K562 (cell line): ENCODE results near the gene RTF2. TPM values are rescaled to one million over a fixed set of nuclear protein-coding genes. Genes with fewer than 3 reads are reported as not detected.

ENCODE experiments used
- ATAC-seq: fragments of 200-7000 bp; cut with Tn5 transposase; 3 replicates; pipeline ENCODE4 v1.9.1; 2020; ENCODE audit warnings: moderate library complexity
- BruUV-seq: library from RNA; stranded (reverse); fragments of 400-500 nt; replicated peaks from 2 replicates; lab custom pipeline; 2021; lab: Mats Ljungman, UMichigan
- CTCF ChIA-PET: fragments of 300-600 bp; formaldehyde crosslinking; extraction: SDS; loops from one replicate; lab custom pipeline; 2021; ENCODE audit warnings: low intra/inter-chr PET ratio; lab: Yijun Ruan, JAX
- POLR2A ChIA-PET: fragments of 300-600, 350-650 bp; sonication (Branson Sonifier 250); formaldehyde crosslinking; extraction: SDS; loops from one replicate; lab custom pipeline; 2021; ENCODE audit warnings: antibody characterized with exemption, inconsistent platforms; lab: Yijun Ruan, JAX
- DNase-seq, 4 experiments: peaks; one replicate each; pipeline versions ENCODE4 v3.0.0 to v3.0.0-alpha.2; 2011 to 2018; ENCODE audit warnings: low spot score in 3 of 4, mixed read lengths in 3 of 4; ENCODE audit errors: extremely low read depth in 1 of 4
- FAIRE-seq: peaks from 2 replicates; lab custom pipeline; 2011; peaks lifted over from hg19 to GRCh38; lab: Jason Lieb, UNC
- H2AFZ ChIP-seq: 2 replicates; pipeline ENCODE4 v1.6.0; 2011; ENCODE audit warnings: low read depth, low read length, control low read depth, inconsistent platforms
- H3K27ac ChIP-seq: fragments of 200-600 bp; 3 replicates; pipeline ENCODE4 v1.8.0; 2011; ENCODE audit warnings: low read depth, mild to moderate bottlenecking, control low read depth, inconsistent platforms, low read length, moderate library complexity, mixed read lengths; ENCODE audit errors: extremely low read depth
- H3K27me3 ChIP-seq, 2 experiments: fragments of 300-600 bp in 1 of 2; 2 replicates in 1 of 2; 3 replicates in 1 of 2; pipeline versions ENCODE4 v1.6.0 to v1.8.0; 2011; ENCODE audit warnings: inconsistent platforms in 2 of 2, low read length in 2 of 2, mild to moderate bottlenecking in 1 of 2, mixed read lengths in 1 of 2, moderate library complexity in 1 of 2; ENCODE audit not compliant: control insufficient read depth in 2 of 2, insufficient read depth in 2 of 2
- H3K36me3 ChIP-seq: fragments of 300-600 bp; 3 replicates; pipeline ENCODE4 v1.8.0; 2011; ENCODE audit warnings: mild to moderate bottlenecking, low read length, inconsistent platforms; ENCODE audit not compliant: control insufficient read depth, insufficient read depth
- H3K4me1 ChIP-seq, 2 experiments: fragments of 200-600 bp in 1 of 2; replicated peaks in 1 of 2; 2 replicates in 1 of 2; 3 replicates in 1 of 2; pipeline versions ENCODE4 v1.5.1 to v1.8.0; 2011; ENCODE audit warnings: inconsistent platforms in 2 of 2, low read length in 2 of 2, mild to moderate bottlenecking in 1 of 2, mixed read lengths in 1 of 2, moderate library complexity in 1 of 2; ENCODE audit not compliant: control insufficient read depth in 2 of 2, insufficient read depth in 2 of 2
- H3K4me2 ChIP-seq: 2 replicates; pipeline ENCODE4 v1.6.1; 2011; ENCODE audit warnings: low read length, control low read depth, inconsistent platforms, mixed read lengths; ENCODE audit not compliant: insufficient read depth
- H3K4me3 ChIP-seq: fragments of 200-600 bp; sonication (generic), shearing (Covaris generic); 2 replicates; pipeline ENCODE4 v1.5.1; 2016; ENCODE audit warnings: control low read depth, inconsistent platforms
- H3K79me2 ChIP-seq: fragments of 200-600 bp; 3 replicates; pipeline ENCODE4 v1.8.0; 2011; ENCODE audit warnings: low read length, inconsistent platforms; ENCODE audit not compliant: control insufficient read depth, insufficient read depth
- H3K9ac ChIP-seq, 2 experiments: 2 replicates each; pipeline versions ENCODE4 v1.6.0 to v1.6.1; 2011; ENCODE audit warnings: low read depth in 2 of 2, low read length in 2 of 2, control low read depth in 1 of 2, inconsistent platforms in 1 of 2, mild to moderate bottlenecking in 1 of 2, mixed read lengths in 1 of 2; ENCODE audit not compliant: insufficient read depth in 1 of 2
- H3K9me1 ChIP-seq: one replicate; pipeline ENCODE4 v1.6.0; 2011; ENCODE audit warnings: inconsistent platforms, mild to moderate bottlenecking, low read length, moderate library complexity; ENCODE audit not compliant: control insufficient read depth, insufficient read depth
- H3K9me3 ChIP-seq: replicated peaks from 2 replicates; pipeline ENCODE4 v1.5.1; 2011; ENCODE audit warnings: low read depth, low read length, inconsistent platforms; ENCODE audit not compliant: control insufficient read depth, insufficient read depth
- H4K20me1 ChIP-seq: replicated peaks from 2 replicates; pipeline ENCODE4 v1.6.1; 2011; ENCODE audit warnings: low read length, inconsistent platforms, mixed read lengths; ENCODE audit not compliant: control insufficient read depth, insufficient read depth
- C11orf30 ChIP-seq: fragments of 450-650 bp; IDR thresholded peaks from 2 replicates; pipeline ENCODE4 v1.6.1; 2016; ENCODE audit warnings: low read depth, mild to moderate bottlenecking
- MAFG ChIP-seq: fragments of 450-650 bp; conservative IDR thresholded peaks from 2 replicates; pipeline ENCODE4 v1.6.1; 2016; ENCODE audit warnings: missing genetic modification characterization, missing compliant biosample characterization
- NCOA1 ChIP-seq: fragments of 450-650 bp; IDR thresholded peaks from 2 replicates; pipeline ENCODE4 v1.6.1; 2016; ENCODE audit warnings: low read depth
- NCOA6 ChIP-seq: fragments of 450-650 bp; IDR thresholded peaks from 2 replicates; pipeline ENCODE4 v1.6.1; 2017; ENCODE audit warnings: mild to moderate bottlenecking
- RBM25 ChIP-seq: fragments of 200-400 bp; formaldehyde crosslinking; IDR thresholded peaks from 2 replicates; pipeline ENCODE4 v1.6.1; 2018; ENCODE audit warnings: low read length, low read depth, moderate library complexity; ENCODE audit not compliant: severe bottlenecking
- SP1 ChIP-seq: sonication (generic); formaldehyde crosslinking; IDR thresholded peaks from 2 replicates; pipeline ENCODE4 v1.8.1; 2022; ENCODE audit warnings: mild to moderate bottlenecking, missing genetic modification reagents
- ZNF316 ChIP-seq: fragments of 450-650 bp; IDR thresholded peaks from 2 replicates; pipeline ENCODE4 v1.6.1; 2016
- ZNF717 ChIP-seq: fragments of 250-450 bp; sonication (Bioruptor Pico); IDR thresholded peaks from 2 replicates; pipeline ENCODE4 v1.5.0; 2021
- WGBS: fragments of 100-300 bp; shearing (Covaris generic); methylation state at CpG from one replicate; pipeline ENCODE4 v1.1.6; 2016; ENCODE audit warnings: low coverage, mixed read lengths; ENCODE audit not compliant: insufficient coverage; ENCODE audit errors: missing lambda C conversion rate; 5-methylcytosine and 5-hydroxymethylcytosine counted together
- in situ Hi-C: fragments of 300-500 bp; cut with MboI; formaldehyde crosslinking; loops from 4 replicates; pipeline ENCODE4 v1.15.0; 2018; ENCODE audit warnings: inconsistent platforms, mixed read lengths
- intact Hi-C: fragments of 100-400 bp; cut with micrococcal nuclease; formaldehyde crosslinking; loops from 2 replicates; pipeline ENCODE4 v1.14.2; 2022
- polyA plus RNA-seq, 8 experiments: library from polyadenylated mRNA; depleted of rRNA in 4 of 8; stranded (reverse) in 5 of 8; unstranded in 3 of 8; fragments of >200 nt; fragmentation: Nextera tagmentation in 2 of 8; fragmentation: Illumina TruSeq in 1 of 8; extraction: Ambion mirVana in 2 of 8; extraction: Trizol in 1 of 8; gene quantifications; 2 replicates each; pipeline versions ENCODE4 v1.2.1 to v1.2.3, GENCODE V29; 2011 to 2014; ENCODE audit warnings: inconsistent platforms in 1 of 8, missing spikeins in 1 of 8
- total RNA-seq, 7 experiments: library from RNA; depleted of rRNA in 6 of 7; stranded (reverse); fragments of >200 nt in 6 of 7; fragmentation: Illumina TruSeq in 2 of 7; extraction: Trizol in 2 of 7; gene quantifications; 2 replicates each; pipeline versions ENCODE4 v1.2.1 to v1.2.3, GENCODE V29; 2011 to 2021; ENCODE audit warnings: low replicate concordance in 1 of 7

The RTF2 gene
- total and polyA plus RNA-seq, 9 of the 15 experiments (the other 6 are each of a cell fraction or from before 2014, with no cell fraction given) = 67.0 to 177 (median 84.9) TPM

- ATAC-seq (no peak), DNase-seq (no peak)
- H3K9me3 ChIP-seq = no peaks in the 10 kb centered on the region
- no peaks in the 10 kb centered on the region for H3K79me2 ChIP-seq
- H3K9ac ChIP-seq = no peak overlapping the region
- POLR2A ChIA-PET = interaction anchor here (1.5 kb wide), 1 partner anchor 96 kb away, joined by 3 read pairs; the partner anchor contains the start of genes AURKA and CSTF1
- peak; percentile 16 for TF ChIP-seq RBM25
- TF ChIP-seq NCOA1 = no peak
- TF ChIP-seq NCOA6 = no peak
- TF ChIP-seq, all 486 proteins: peak for 1
- Histone ChIP-seq H3K4me3 (no peak overlapping the region), H3K4me2 (no peak overlapping the region), H2AFZ (no peak overlapping the region), H3K27ac (no peak overlapping the region), H3K27me3 (no peaks in the 10 kb centered on the region), H3K36me3 (peaks cover 69% of the 10 kb centered on the region), H4K20me1 (no peaks in the 10 kb centered on the region; the same call in 1 of the 2 replicates), H3K4me1 (no peaks in the 10 kb centered on the region), H3K9me1 (no peaks in the 10 kb centered on the region)
- CTCF ChIA-PET = no interaction called here
- no TSS peak for BruUV-seq
- FAIRE-seq = no peak
- intact Hi-C loops = no loop called here
- in situ Hi-C loops = no loop called here
- WGBS = 82% methylated on average over 5 of the region's 5 CpGs
These were observed 20.1 kb downstream of the RTF2 start for GRCh38 chr20:56488566-56488965.

- in situ Hi-C loops = no loop called here
- no peak overlapping the region for H3K4me3 ChIP-seq
These were observed 32.7 kb downstream of the RTF2 start for GRCh38 chr20:56501116-56501515.

More at GRCh38 chr20:56501116-56501515, 32.7 kb downstream of the RTF2 start:
- WGBS = 100% methylated on average over 1 of the region's 1 CpG
- Histone ChIP-seq H4K20me1 (no peaks in the 10 kb centered on the region), H3K9me3 (no peaks in the 10 kb centered on the region), H3K27me3 (no peaks in the 10 kb centered on the region), H3K36me3 (peaks cover 12% of the 10 kb centered on the region; the same call in 2 of the 3 replicates), H3K9me1 (no peaks in the 10 kb centered on the region), H3K4me2 (no peak overlapping the region), H3K4me1 (no peaks in the 10 kb centered on the region), H3K79me2 (no peaks in the 10 kb centered on the region), H3K27ac (no peak overlapping the region), H2AFZ (no peak overlapping the region), H3K9ac (no peak overlapping the region)
- intact Hi-C loops = no loop called here
- DNase-seq (no peak), FAIRE-seq (no peak), ATAC-seq (no peak)
- ChIA-PET CTCF (no interaction called here), POLR2A (interaction anchor here (0.7 kb wide), 2 partner anchors 9 to 25 kb away, joined by 3 read pairs; no protein-coding TSS in a partner anchor)
- 0 out of 2 replicates have a peak, but pooled peaks have one; percentile 37 for TF ChIP-seq MAFG
- peak; percentile 76 for TF ChIP-seq ZNF316
- peak; percentile 48 for TF ChIP-seq C11orf30
- TF ChIP-seq ZNF717 = no peak
- no peak for TF ChIP-seq SP1 (CRISPR knock-in tag)
- BruUV-seq = no TSS peak
